KMS-11 (cell line): ENCODE measurements around the gene ATP1A4.
A peak's percentile ranks its signal among the peaks of the same experiment; 100 is the strongest.

Experiments used
- H2AFZ ChIP-seq: fragments of 200-600 bp; sonication (generic); 2 replicates; pipeline ENCODE4 v1.6.1; 2016; ENCODE audit warnings: antibody characterized with exemption, mixed run types, low read depth
- H3K27ac ChIP-seq: fragments of 200-600 bp; sonication (generic); 2 replicates; pipeline ENCODE4 v1.6.1; 2016; ENCODE audit warnings: mild to moderate bottlenecking, mixed run types
- H3K27me3 ChIP-seq: fragments of 200-600 bp; sonication (generic); 2 replicates; pipeline ENCODE4 v1.6.1; 2017; ENCODE audit warnings: mild to moderate bottlenecking, low read depth, mixed run types, moderate library complexity; ENCODE audit not compliant: insufficient read depth
- H3K36me3 ChIP-seq: fragments of 200-600 bp; sonication (generic); 2 replicates; pipeline ENCODE4 v1.6.1; 2017; ENCODE audit warnings: mild to moderate bottlenecking, mixed run types; ENCODE audit not compliant: insufficient read depth
- H3K4me1 ChIP-seq: fragments of 200-600 bp; sonication (generic); 2 replicates; pipeline ENCODE4 v1.6.1; 2016; ENCODE audit warnings: mild to moderate bottlenecking, low read depth, mixed run types; ENCODE audit not compliant: poor library complexity, severe bottlenecking
- H3K4me2 ChIP-seq: fragments of 200-600 bp; sonication (generic); 2 replicates; pipeline ENCODE4 v1.7.0; 2016; ENCODE audit warnings: mild to moderate bottlenecking, mixed run types
- H3K4me3 ChIP-seq: fragments of 200-600 bp; sonication (generic); IDR thresholded peaks from 2 replicates; pipeline ENCODE4 v1.6.1; 2017; ENCODE audit warnings: low read depth, low read length, mixed read lengths; ENCODE audit not compliant: insufficient read depth
- H3K79me2 ChIP-seq: fragments of 200-600 bp; sonication (generic); 2 replicates; pipeline ENCODE4 v1.6.1; 2016; ENCODE audit warnings: low read depth, mixed run types; ENCODE audit not compliant: insufficient read depth
- H3K9ac ChIP-seq: fragments of 200-600 bp; sonication (generic); 2 replicates; pipeline ENCODE4 v1.6.1; 2016; ENCODE audit warnings: mild to moderate bottlenecking, mixed run types
- H4K20me1 ChIP-seq: fragments of 200-600 bp; sonication (generic); 2 replicates; pipeline ENCODE4 v1.6.1; 2016; ENCODE audit warnings: mild to moderate bottlenecking, mixed run types; ENCODE audit not compliant: insufficient read depth
- TF ChIP-seq, protein P1 (sequence below): fragments of 200-600 bp; sonication (generic); conservative IDR thresholded peaks from 2 replicates; pipeline ENCODE4 v1.6.1; 2017; ENCODE audit warnings: low read depth, mild to moderate bottlenecking, antibody characterized with exemption, low read length, moderate library complexity, mixed read lengths

The ATP1A4 gene

DNA sequence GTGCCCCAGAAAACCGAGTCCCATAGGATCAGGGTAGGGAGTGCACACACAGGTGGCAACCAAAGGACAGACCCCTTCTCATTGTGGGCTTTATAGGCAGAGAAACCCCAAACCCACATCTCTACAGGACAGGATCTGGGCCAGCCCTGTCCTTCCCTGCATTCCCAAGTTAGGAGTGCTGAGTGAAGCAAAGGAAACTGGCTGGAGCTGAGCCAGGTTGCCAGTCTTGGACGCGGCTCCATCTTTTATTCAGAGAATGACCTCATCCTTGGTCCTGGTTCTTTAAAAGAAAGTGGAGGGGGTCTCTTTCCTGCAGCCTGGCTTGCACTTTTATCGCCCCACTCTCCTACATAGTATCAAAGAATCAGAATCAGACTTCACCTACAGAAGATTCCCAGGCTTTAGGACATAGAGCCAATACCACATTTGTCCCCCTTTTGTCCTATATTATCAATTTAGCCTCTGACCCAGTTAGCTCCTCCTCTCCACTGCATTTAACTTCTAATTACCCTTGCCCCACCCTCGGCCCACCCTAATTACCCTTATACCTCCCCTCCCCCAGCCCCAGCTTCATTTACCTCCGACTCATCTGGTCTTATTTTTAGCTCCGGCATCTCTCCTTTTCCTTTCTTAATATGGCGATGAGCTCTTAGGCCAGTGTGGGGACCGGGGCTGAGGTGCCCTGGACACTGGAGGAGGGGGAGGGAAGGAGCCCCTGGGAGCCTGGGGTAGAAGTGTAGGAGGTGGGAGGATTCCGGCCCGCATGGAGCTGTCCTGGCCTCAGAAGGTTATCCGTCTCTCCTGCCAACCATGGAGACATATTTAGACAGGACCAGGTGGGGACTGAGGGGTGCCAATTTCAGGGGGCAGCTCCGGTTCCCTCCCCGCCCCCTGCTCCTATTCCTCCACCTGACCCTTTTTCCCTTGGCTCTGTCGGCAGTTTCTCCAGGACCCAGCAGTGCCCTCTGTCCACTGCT lies 38.5 kb downstream of the ATP1A4 start, which contains the start of gene CASQ1:
Gene CASQ1 (plus strand): TSS at position 927 of the 977 bp plus-strand sequence. CDS start 177 bp downstream, outside the sequence.
- Histone ChIP-seq H3K27ac (no peak within 1 kb of the TSS), H3K4me2 (no peak within 1 kb of the TSS), H3K9ac (no peak within 1 kb of the TSS), H3K4me1 (peaks cover 13% of the 10 kb centered on the region), H3K79me2 (no peaks in the 10 kb centered on the region), H3K27me3 (no peaks in the 10 kb centered on the region), H2AFZ (no peak within 1 kb of the TSS), H4K20me1 (no peaks in the 10 kb centered on the region), H3K36me3 (no peaks in the 10 kb centered on the region), H3K4me3 (no peak within 1 kb of the TSS)
- TF ChIP-seq, protein P1, sequence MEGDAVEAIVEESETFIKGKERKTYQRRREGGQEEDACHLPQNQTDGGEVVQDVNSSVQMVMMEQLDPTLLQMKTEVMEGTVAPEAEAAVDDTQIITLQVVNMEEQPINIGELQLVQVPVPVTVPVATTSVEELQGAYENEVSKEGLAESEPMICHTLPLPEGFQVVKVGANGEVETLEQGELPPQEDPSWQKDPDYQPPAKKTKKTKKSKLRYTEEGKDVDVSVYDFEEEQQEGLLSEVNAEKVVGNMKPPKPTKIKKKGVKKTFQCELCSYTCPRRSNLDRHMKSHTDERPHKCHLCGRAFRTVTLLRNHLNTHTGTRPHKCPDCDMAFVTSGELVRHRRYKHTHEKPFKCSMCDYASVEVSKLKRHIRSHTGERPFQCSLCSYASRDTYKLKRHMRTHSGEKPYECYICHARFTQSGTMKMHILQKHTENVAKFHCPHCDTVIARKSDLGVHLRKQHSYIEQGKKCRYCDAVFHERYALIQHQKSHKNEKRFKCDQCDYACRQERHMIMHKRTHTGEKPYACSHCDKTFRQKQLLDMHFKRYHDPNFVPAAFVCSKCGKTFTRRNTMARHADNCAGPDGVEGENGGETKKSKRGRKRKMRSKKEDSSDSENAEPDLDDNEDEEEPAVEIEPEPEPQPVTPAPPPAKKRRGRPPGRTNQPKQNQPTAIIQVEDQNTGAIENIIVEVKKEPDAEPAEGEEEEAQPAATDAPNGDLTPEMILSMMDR = no peak

DNA sequence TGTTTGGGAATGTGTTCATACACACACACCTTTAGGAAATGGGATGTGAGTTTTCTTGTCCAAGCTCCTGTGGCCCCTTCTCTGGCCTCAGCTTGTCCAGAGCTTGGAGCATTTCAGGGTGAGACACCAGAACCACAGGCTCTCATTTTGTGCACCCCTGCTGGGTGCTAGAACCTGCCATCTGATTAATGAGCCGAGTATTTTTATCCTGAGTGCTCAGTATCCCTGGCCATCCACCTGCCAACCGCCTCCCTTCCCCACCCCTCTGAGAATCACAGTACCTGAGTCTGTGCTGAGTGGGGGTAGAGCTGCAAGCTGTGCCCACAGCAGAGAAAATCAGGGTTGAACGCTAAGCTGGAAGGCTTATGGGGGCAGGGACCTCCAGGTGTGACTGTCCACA lies 40.4 kb downstream of the ATP1A4 start:
- peaks cover 31% of the 10 kb centered on the region for H3K4me1 ChIP-seq
- no peaks in the 10 kb centered on the region for H3K36me3 ChIP-seq
- no peaks in the 10 kb centered on the region for H3K27me3 ChIP-seq
- no peak overlapping the region for H2AFZ ChIP-seq
- no peaks in the 10 kb centered on the region for H3K79me2 ChIP-seq
- H3K4me3 ChIP-seq = no peak overlapping the region
- no peaks in the 10 kb centered on the region for H4K20me1 ChIP-seq
- no peak overlapping the region for H3K27ac ChIP-seq
- TF ChIP-seq, protein P1 = no peak
- H3K4me2 ChIP-seq = no peak overlapping the region
- no peak overlapping the region for H3K9ac ChIP-seq

DNA sequence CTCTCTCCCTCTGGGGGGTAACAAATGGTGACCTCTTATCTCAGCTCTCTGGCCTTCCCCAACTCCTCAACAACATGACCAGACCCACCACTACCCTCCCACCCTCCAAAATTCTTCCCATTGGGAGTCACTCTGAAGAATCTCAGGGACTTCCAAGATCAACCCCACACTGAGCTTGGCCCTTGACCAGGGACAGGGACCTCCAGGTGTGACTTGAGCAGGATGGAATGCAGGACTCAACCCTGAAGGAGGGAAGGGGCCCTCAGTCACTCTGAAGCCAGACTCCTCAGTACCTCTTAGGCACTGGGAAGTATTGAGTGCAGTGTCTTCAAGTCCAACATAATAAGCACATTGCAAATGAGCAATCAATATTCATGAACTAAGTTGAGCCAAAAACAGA lies 40.8 kb downstream of the ATP1A4 start:
- H3K27ac ChIP-seq = no peak overlapping the region
- TF ChIP-seq, protein P1 = no peak

DNA sequence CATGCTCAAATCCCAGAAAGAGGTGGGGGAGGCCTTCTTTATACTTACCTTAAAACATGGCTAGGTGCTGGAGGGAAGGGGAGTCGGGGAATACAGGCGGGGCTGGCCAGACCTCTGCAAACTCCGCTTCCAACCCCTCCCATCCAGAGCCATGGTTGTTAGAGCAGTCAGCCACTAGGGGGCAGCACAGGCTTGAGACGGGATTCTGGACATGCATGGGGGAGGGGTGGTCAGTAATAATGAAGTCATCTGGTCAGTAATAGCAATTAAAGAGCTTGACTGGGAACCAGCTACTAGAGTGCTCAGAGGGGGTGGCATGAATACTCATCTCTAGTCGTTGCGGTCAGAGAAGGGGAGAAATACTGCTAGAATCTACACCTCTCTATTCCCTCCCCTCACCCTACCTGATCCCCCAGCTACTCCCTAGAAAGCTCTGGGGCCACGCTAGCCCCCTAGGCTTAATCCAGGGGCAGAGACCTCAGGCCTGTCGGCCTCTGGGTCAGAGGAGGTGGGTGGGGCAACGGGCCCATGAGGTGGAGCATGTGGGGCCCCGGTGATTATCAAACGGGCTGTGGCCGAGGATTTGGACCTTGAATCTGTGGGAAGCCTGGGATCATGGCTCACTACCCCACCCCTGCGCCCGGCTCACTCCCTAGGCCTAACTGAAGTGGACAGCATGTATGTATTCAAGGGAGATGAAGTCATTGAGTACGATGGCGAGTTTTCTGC lies 41.9 kb downstream of the ATP1A4 start:
- H2AFZ ChIP-seq = peak overlapping the region; percentile 66
- H3K4me2 ChIP-seq = peak overlapping the region; percentile 32; the same call in 1 of the 2 replicates

More for the DNA sequence above, 40.8 kb downstream of the ATP1A4 start:
- Histone ChIP-seq H3K9ac (no peak overlapping the region), H3K36me3 (no peaks in the 10 kb centered on the region), H3K4me1 (peaks cover 36% of the 10 kb centered on the region), H2AFZ (peak overlapping the region; percentile 66; the same call in 1 of the 2 replicates), H3K27me3 (no peaks in the 10 kb centered on the region), H3K79me2 (no peaks in the 10 kb centered on the region), H3K4me2 (no peak overlapping the region), H3K4me3 (no peak overlapping the region), H4K20me1 (no peaks in the 10 kb centered on the region)

More for the DNA sequence above, 41.9 kb downstream of the ATP1A4 start:
- H3K36me3 ChIP-seq = no peaks in the 10 kb centered on the region
- TF ChIP-seq, protein P1 = peak; percentile 100
- H4K20me1 ChIP-seq = no peaks in the 10 kb centered on the region
- no peaks in the 10 kb centered on the region for H3K27me3 ChIP-seq
- no peak overlapping the region for H3K27ac ChIP-seq
- no peaks in the 10 kb centered on the region for H3K79me2 ChIP-seq
- no peak overlapping the region for H3K4me3 ChIP-seq
- H3K9ac ChIP-seq = no peak overlapping the region
- H3K4me1 ChIP-seq = peaks cover 37% of the 10 kb centered on the region
